Stimulated activated CD8-positive, alpha-beta memory T cell treated with anti-CD3 and anti-CD28 coated beads, Interleukin-7, amount 100 ng/mL, for 1 hour (primary cell): ENCODE measurements around the gene NEK10.
A peak's percentile ranks its signal among the peaks of the same experiment; 100 is the strongest.
"Not testable (repeated sequence)": the region's sequence is repeated elsewhere in the genome, so short reads cannot be mapped to it uniquely, and the experiment has no call there.

ENCODE experiments used
- DNase-seq, 2 donors: peaks; one replicate each; pipeline ENCODE4 v3.0.0-alpha.2; 2020; ENCODE audit warnings: low read depth in 2 of 2

Gene NEK10

GRCh38 chr3:27368831-27369607 is at the start of gene NEK10:
Gene NEK10, minus strand, starts transcription at chr3:27369383. Its CDS starts 16,501 bp downstream, at chr3:27352882.
- peak; percentile 80 to 85 for DNase-seq

GRCh38 chr3:27415202-27415601 is 46.0 kb upstream of the NEK10 start:
- no peak for DNase-seq

- DNase-seq = no peak
Measured at GRCh38 chr3:27392950-27393679, 23.9 kb upstream of the NEK10 start.

GRCh38 chr3:27392414-27392813 is 23.2 kb upstream of the NEK10 start:
- not testable (repeated sequence) for DNase-seq

- DNase-seq = no peak
Measured at GRCh38 chr3:27391796-27392195, 22.6 kb upstream of the NEK10 start.

- DNase-seq = no peak
Measured at GRCh38 chr3:27387625-27388024, 18.4 kb upstream of the NEK10 start.

- no peak for DNase-seq
Measured at GRCh38 chr3:27385504-27385903, 16.3 kb upstream of the NEK10 start.

- no peak for DNase-seq
Measured at GRCh38 chr3:27384191-27384590, 15.0 kb upstream of the NEK10 start.

GRCh38 chr3:27380433-27381357 is 11.5 kb upstream of the NEK10 start:
- DNase-seq = no peak

- DNase-seq = no peak
Measured at GRCh38 chr3:27378331-27378730, 9.1 kb upstream of the NEK10 start.

- DNase-seq = no peak
Measured at GRCh38 chr3:27376109-27376772, 7.1 kb upstream of the NEK10 start.

GRCh38 chr3:27366062-27366591 is 3.1 kb downstream of the NEK10 start:
- no peak for DNase-seq

GRCh38 chr3:27360113-27361078 is 8.8 kb downstream of the NEK10 start:
- no peak for DNase-seq

- DNase-seq = no peak
Measured at GRCh38 chr3:27358372-27358771, 10.8 kb downstream of the NEK10 start.

- DNase-seq = peak; percentile 24 to 30
Measured at GRCh38 chr3:27357665-27358258, 11.4 kb downstream of the NEK10 start.

GRCh38 chr3:27356976-27357375 is 12.2 kb downstream of the NEK10 start:
- DNase-seq = no peak

- no peak for DNase-seq
Measured at GRCh38 chr3:27354588-27355203, 14.5 kb downstream of the NEK10 start.

- no peak for DNase-seq
Measured at GRCh38 chr3:27354161-27354560, 15.0 kb downstream of the NEK10 start.

GRCh38 chr3:27353221-27353620 is 16.0 kb downstream of the NEK10 start:
- no peak for DNase-seq
